ENCODE results near the gene CDC26. TPM values are rescaled to one million over a fixed set of nuclear protein-coding genes. Genes with fewer than 3 reads are reported as not detected.

The CDC26 gene
- total RNA-seq, 2 experiments from 2014 or later, result 35.1 to 41.8 TPM

Other genes with a start within 250 kb of the CDC26 start
- 1 to 10 TPM; 1.7 to 2.5 TPM for gene ZFP37, start 218.8 kb downstream of the CDC26 start, total RNA-seq
- gene SLC31A2, start 124.6 kb downstream of the CDC26 start, total RNA-seq, result 1 to 10 TPM; 3.2 to 3.4 TPM
- gene FKBP15, start 54.3 kb downstream of the CDC26 start, total RNA-seq, result 10 to 100 TPM; 28.4 to 28.5 TPM
- 10 to 100 TPM; 16.7 to 16.8 TPM for gene SLC31A1, start 54.0 kb downstream of the CDC26 start, total RNA-seq
- gene PRPF4, start 86 bp upstream of the CDC26 start, total RNA-seq, result 10 to 100 TPM; 65.9 to 66.3 TPM
- not detected for gene RNF183, start 27.8 kb upstream of the CDC26 start, total RNA-seq
- 1 to 10 TPM; 2.4 to 2.9 TPM for gene WDR31, start 64.7 kb upstream of the CDC26 start, total RNA-seq
- 10 to 100 TPM; 11.7 to 12.2 TPM for gene BSPRY, start 74.0 kb upstream of the CDC26 start, total RNA-seq
- gene HDHD3, start 101.4 kb upstream of the CDC26 start, total RNA-seq, result 10 to 100 TPM; 12.2 to 14.4 TPM
- 10 to 100 TPM; 12.9 to 14.9 TPM for gene ALAD, start 125.7 kb upstream of the CDC26 start, total RNA-seq
- 10 to 100 TPM; 94.2 to 97.8 TPM for gene POLE3, start 135.1 kb upstream of the CDC26 start, total RNA-seq
- gene C9orf43, start 135.2 kb upstream of the CDC26 start, total RNA-seq, result 1 to 10 TPM in 1 of 2 experiments, under 1 TPM in 1; 0.99 to 1.0 TPM
- gene RGS3, start 188.2 kb upstream of the CDC26 start, total RNA-seq, result 10 to 100 TPM; 61.7 to 65.0 TPM

All from activated naive CD8-positive, alpha-beta T cell treated with anti-CD3 and anti-CD28 coated beads for 36 hours (primary cell).